Skin epidermis (tissue), 12 donors: ENCODE measurements around the gene PACS1.
"Not testable (repeated sequence)": the region's sequence is repeated elsewhere in the genome, so short reads cannot be mapped to it uniquely, and the experiment has no call there.

Experiments
- H3K27ac ChIP-seq, 21 experiments: fragments of 200-600 bp; sonication (generic) in 11 of 21; one replicate each; pipeline ENCODE4 v1.5.0; 2020; ENCODE audit warnings: mild to moderate bottlenecking in 3 of 21, inconsistent platforms in 2 of 21, moderate library complexity in 2 of 21
- H3K4me3 ChIP-seq, 7 experiments: fragments of 200-600 bp; sonication (generic) in 2 of 7; one replicate each; pipeline ENCODE4 v1.5.0; 2020; ENCODE audit warnings: inconsistent platforms in 2 of 7, mild to moderate bottlenecking in 2 of 7, moderate library complexity in 1 of 7

The PACS1 gene

GRCh38 chr11:66262696-66263095 lies 192.6 kb downstream of the PACS1 start:
- Histone ChIP-seq H3K27ac (no peak overlapping the region), H3K4me3 (no peak overlapping the region)

GRCh38 chr11:66263231-66263630 lies 193.2 kb downstream of the PACS1 start:
- Histone ChIP-seq H3K27ac (no peak overlapping the region), H3K4me3 (no peak overlapping the region)

DNA sequence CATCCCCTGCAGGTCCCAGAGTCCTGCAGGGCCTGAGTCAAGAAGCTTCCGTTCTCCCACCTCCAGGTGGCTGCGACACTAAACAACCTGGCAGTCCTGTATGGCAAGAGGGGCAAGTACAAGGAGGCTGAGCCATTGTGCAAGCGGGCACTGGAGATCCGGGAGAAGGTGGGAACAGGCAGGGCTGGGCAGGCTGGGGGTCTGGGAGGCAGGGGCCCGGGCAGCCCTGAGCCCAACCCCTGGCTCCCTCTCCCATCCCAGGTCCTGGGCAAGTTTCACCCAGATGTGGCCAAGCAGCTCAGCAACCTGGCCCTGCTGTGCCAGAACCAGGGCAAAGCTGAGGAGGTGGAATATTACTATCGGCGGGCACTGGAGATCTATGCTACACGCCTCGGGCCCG lies 193.7 kb downstream of the PACS1 start:
- Histone ChIP-seq H3K27ac (no peak overlapping the region), H3K4me3 (no peak overlapping the region)

DNA sequence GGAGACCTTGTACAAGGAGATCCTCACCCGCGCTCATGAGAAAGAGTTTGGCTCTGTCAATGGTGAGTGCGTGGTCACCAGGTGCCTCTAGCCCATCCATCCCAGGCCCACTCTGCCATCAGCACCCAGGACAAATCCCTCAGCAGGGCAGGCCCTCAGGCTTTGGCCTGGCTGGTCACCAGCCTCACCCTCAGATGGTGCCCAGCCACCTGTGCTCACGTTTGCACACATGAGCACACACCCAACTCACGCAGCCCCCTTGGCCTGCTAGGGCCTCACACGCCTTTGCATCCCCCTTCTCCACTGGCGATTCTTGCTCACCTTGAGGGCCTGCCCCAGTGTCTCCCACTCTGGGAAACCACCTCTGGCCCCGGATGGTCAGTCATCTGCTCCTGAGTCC lies 194.3 kb downstream of the PACS1 start:
- no peak overlapping the region for H3K27ac ChIP-seq
- H3K4me3 ChIP-seq = no peak overlapping the region

DNA sequence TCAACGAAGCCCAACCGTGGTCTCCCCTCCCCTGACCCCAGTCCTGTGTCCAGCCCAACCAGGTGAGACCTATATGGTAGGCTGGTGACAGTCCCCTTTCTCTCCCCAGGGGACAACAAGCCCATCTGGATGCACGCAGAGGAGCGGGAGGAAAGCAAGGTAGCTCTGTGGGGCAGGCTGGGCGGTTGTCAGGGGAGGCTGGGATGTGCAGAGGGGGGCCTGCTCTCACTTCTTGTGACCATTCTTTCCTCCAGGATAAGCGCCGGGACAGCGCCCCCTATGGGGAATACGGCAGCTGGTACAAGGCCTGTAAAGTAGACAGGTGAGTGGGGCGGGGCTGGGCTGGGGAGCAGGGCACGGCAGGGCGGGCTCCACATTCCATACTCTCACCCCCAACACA lies 194.8 kb downstream of the PACS1 start:
- H3K4me3 ChIP-seq = no peak overlapping the region
- no peak overlapping the region for H3K27ac ChIP-seq

GRCh38 chr11:66265531-66266377 lies 195.7 kb downstream of the PACS1 start:
- Histone ChIP-seq H3K27ac (peak overlapping the region in 2 of 21 experiments; percentile 6 to 97), H3K4me3 (no peak overlapping the region)

DNA sequence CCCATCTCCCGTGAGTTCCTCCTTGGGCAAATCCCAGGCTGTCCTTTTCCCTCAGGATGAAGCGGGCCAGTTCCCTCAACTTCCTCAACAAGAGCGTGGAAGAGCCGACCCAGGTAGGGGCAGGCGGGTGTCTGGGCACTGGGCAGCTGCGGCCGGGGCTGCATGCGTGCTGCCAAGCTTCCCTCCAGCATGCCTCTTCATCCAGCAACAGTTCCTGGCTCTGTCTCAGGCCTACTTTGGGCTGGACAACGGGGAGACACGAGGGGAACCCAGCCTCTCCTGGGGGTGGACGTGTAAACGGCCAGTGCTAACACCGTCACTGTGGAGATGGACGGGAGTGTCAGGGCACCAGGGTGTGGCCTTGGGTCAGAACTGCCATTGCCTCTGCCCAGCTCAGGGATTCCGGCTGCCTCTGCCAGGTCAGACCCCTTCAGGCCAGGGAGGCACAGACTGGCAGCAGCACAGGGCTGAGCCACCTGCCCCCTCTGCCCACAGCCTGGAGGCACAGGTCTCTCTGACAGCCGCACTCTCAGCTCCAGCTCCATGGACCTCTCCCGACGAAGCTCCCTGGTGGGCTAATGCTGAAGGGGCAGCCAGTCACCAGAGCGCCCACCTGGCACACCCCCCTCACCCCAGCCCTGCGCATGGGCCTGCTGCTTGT lies 196.4 kb downstream of the PACS1 start:
- peak overlapping the region in 16 of 21 experiments; percentile 89 to 99 (median 96) for H3K27ac ChIP-seq

DNA sequence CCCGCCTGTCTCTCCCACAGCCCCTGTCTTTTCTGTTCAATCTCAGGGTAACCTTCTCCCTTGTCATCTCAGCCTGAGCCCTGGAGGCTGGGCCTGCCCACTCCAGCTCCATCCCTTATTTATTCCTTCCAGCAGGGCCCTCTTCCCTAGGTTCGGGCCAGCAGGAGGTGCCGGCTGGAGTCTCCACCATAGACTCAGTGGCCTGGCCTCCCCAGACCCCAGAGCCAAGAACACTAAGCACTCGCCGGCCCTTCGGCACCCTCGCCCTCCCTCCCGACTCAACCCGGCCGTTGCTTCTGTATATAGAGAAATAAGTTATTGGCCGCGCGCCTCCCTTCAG lies 196.9 kb downstream of the PACS1 start:
- peak overlapping the region; percentile 64 to 95 (median 79) for H3K4me3 ChIP-seq

More for the DNA sequence above, 196.4 kb downstream of the PACS1 start:
- H3K4me3 ChIP-seq = peak overlapping the region in 4 of 7 experiments; percentile 67 to 95 (median 83)

DNA sequence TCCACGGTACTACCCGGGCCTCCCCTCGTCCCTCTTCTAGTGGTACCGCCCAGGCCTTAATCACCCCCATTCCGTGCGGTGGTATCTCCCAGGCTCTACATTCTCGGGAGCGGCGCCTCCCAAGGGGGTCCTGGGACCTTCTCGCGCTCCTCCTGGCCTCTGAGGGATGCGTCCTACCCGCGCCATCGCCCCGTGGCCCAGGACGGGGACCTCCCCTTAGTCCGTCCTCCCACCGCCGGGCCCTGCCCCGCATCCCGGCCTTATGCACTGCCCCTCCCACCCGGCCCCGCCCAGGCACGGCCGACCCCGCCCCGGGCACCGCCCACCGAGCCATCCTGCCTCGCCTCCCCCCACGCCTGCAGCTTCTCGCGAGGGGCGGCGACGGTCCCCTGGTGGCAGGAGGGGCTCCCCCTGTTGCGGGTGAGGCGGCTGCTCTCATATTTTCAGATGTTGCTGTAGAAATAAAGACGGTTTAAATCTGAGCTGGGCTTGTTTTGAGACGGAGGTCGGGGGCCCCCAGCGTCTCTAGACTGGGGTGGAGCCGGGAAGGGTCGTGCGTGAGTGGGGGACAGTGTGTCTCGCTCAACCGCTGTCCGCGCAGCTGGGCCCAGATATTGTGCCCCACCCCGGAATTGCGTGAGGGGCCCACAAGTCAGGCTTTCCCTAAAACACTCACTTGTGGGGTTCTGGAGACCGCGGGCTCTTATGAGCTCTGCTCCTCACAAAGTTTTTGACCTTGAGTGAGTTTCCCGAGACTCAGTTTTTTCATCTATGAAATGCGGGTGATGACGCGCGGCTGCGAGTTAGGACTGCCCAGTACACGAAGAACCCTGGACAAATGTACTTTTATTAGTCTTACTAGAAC lies 197.5 kb downstream of the PACS1 start:
- Histone ChIP-seq H3K27ac (peak overlapping the region; percentile 83 to 99 (median 97)), H3K4me3 (peak overlapping the region; percentile 64 to 95 (median 79))

More for the DNA sequence above, 196.9 kb downstream of the PACS1 start:
- peak overlapping the region in 18 of 21 experiments; percentile 89 to 99 (median 97) for H3K27ac ChIP-seq

DNA sequence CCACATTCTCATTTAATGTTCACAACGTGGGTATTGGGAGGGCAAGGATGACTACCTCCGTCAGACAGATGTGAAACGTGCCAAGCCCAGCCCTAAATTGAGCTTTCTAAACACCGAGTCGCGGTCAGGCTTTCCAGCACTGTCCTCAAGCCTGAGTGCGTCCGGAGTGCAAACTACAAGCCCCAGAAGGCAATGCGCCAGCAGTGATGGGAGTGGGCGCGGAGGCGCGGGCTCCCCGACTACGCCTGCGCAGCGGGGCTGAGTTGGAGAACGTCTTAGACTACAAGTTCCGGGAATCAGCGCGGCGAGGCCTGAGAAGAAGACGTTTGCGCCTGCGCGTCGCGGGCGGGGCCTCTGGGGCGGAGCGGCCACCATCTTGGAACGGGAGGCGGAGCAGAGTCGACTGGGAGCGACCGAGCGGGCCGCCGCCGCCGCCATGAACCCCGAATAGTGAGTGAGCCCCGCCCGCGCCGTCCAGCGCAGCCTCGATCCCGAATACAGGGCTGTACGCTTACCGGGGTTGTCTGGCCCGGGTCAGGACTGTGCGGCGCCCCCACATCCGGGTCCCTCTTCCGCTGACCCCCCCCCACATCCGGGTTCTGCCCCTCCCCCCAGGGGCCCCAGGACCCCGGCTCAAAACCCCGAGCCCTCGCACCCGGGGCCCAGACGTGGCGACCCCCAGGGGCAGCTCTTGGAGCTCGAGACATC lies 198.3 kb downstream of the PACS1 start, which contains the start of gene RAB1B:
Gene RAB1B, plus strand, starts transcription at position 396 of the 708 bp plus-strand sequence. Its CDS starts 41 bp downstream, at position 437.
- Histone ChIP-seq H3K4me3 (peak within 1 kb of the TSS; percentile 64 to 95 (median 79)), H3K27ac (peak within 1 kb of the TSS; percentile 83 to 99 (median 97))

DNA sequence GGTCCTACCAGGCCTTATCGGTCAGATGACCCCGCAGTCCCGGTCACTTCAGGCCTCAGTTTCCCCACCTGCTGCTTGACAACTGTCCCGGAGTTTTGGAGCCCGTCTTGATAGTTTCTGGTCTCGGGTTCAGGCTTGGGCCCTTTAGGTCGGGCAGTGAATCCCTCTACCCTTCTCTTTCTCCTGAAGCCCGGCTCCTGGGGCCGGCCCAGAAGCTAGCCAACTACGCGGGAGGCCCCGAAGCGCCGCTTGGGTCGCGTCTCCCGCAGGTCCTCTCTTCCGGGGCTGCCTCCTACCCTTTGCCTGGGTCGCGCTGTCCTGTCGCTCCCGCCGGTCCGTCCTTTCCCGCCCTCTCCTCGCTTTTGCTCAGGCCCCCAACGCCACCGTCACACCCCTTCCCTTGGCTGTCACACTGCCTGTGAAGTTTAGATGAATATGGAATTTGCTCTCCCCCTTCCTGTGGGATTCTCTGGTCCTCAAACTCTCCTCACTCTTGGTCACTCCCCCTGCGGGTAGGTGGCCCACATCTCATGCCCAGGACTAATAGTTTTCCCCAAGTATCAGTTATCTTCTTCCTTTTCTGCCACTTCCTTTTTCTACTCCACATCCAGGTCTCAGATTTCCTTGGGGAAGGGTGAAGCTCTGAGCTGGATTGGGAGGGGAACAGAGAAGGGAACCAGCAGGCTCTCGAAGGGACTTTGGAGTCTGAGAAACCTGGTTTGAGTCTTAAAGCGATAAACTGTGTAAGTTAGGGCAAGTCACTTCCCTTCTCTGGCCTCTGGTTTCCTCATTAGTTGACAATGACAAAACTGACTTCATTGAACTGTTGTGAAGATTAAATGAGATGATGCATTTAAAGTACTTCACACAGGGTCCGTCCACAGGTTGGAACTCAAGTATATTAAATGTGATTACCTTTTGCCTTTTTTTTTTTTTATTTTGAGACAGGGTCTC lies 199.2 kb downstream of the PACS1 start:
- H3K27ac ChIP-seq = peak overlapping the region; percentile 80 to 99 (median 97)

GRCh38 chr11:66271816-66272215 lies 201.7 kb downstream of the PACS1 start:
- H3K27ac ChIP-seq = peak overlapping the region in 1 of 21 experiments; percentile 12

More for the DNA sequence above, 199.2 kb downstream of the PACS1 start:
- peak overlapping the region; percentile 64 to 95 (median 79) for H3K4me3 ChIP-seq

DNA sequence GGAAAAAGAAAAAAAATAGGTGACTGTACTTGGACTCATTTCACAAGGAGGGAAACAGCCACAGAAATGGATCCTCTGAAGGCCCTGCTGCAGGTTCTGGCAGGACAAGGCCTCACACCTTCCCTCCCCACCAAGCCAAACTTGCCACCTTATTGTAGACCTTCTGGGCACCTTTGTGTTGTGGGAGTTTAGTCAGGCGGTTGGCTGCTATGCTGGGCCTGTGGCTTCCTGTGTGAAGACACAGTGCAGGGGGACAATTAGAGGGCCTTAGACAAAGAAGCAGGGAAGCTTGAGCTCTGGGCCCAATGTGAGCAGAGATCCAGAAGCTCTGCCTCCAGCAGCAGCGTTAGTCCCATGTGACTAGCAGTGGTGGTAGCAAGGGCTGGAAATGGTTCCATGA lies 202.5 kb downstream of the PACS1 start:
- Histone ChIP-seq H3K4me3 (no peak overlapping the region), H3K27ac (peak overlapping the region in 1 of 21 experiments; percentile 12)

More at GRCh38 chr11:66271816-66272215, 201.7 kb downstream of the PACS1 start:
- no peak overlapping the region for H3K4me3 ChIP-seq

DNA sequence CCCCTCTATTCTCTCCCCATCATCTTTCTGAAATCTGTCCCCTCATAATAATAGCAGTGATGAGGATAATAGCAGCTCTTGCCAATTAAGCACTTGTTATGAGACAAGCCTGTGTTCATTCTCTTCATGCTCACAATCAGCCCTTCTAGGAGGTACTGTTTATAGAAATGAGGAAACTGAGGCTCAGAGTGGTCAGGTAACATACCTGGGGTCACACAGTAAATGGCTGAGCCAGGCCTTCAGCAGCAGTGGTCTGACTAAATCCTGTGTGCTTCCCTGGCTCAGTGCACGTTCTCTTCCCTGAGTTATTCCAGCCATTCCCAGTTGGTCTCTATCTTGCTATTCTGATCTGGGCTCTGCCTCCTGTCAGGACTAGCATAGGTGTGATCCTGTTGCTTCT lies 204.1 kb downstream of the PACS1 start:
- no peak overlapping the region for H3K27ac ChIP-seq
- H3K4me3 ChIP-seq = no peak overlapping the region

DNA sequence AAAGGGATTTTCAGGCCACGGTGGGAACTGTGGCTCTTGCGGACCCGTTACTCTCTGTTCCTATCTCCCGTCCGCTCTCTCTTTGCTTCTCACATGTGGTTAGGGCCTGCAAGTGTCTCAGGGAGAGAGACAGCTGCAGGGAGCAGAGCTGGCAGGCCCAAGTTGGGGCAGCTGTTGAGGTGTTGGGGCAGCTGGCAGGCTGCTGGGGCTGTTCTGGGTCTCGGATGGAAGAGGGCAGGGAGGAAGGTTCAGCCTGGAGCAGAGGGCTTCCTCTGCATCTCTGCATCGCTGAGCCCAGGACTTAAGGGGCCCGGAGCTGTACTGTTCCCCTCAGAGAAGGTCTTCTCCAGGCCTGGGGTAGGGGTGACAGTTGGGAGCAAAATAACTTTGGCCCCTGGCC lies 205.3 kb downstream of the PACS1 start:
- H3K4me3 ChIP-seq = no peak overlapping the region

GRCh38 chr11:66275984-66276612 lies 206.0 kb downstream of the PACS1 start:
- no peak overlapping the region for H3K4me3 ChIP-seq
- no peak overlapping the region for H3K27ac ChIP-seq

More for the DNA sequence above, 205.3 kb downstream of the PACS1 start:
- no peak overlapping the region for H3K27ac ChIP-seq

DNA sequence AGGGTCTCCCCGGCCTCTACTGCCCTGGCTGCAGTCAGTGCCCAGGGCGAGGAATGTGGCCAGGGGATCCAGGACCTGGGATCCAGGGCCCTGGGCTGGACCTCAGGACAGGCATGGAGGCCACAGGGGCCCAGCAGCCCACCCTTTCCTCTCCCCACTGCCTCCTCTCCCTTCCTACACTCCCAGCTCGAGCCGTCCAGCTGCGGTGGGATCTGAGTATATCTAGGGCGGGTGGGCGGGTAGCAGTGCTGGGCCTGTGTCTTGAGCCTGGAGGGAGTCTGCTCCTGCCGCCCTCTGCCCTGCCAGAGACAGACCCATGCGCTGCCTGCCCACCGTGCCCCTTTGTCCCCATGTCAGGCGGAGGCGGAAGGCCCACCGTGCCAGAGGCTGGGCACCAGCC lies 206.5 kb downstream of the PACS1 start:
- not testable (repeated sequence) for H3K4me3 ChIP-seq, H3K27ac ChIP-seq

DNA sequence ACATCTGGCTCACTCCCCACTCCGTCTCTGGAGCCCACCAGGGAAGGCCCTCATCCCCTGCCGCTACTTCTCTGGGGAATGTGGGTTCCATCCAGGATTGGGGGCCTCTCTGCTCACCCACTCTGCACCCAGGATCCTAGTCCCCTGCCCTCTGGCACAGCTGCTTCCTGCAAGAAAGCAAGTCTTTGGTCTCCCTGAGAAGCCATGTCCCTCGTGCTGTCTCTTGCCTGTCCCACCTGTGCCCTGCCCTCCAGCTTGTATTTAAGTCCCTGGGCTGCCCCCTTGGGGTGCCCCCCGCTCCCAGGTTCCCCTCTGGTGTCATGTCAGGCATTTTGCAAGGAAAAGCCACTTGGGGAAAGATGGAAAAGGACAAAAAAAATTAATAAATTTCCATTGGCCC lies 207.0 kb downstream of the PACS1 start:
- not testable (repeated sequence) for H3K4me3 ChIP-seq

More for the DNA sequence above, 207.0 kb downstream of the PACS1 start:
- peak overlapping the region in 2 of 21 experiments; percentile 41 to 46 for H3K27ac ChIP-seq
